GM19023 (cell line): ENCODE data around the gene PI16.
"Not testable (repeated sequence)": the region's sequence is repeated elsewhere in the genome, so short reads cannot be mapped to it uniquely, and the experiment has no call there.

Experiments
- ATAC-seq: cut with Tn5 transposase; IDR thresholded peaks from one replicate; pipeline ENCODE4 v1.9.1; 2021; ENCODE audit warnings: mild to moderate bottlenecking, moderate library complexity; ENCODE audit not compliant: unreplicated experiment

The PI16 gene

DNA sequence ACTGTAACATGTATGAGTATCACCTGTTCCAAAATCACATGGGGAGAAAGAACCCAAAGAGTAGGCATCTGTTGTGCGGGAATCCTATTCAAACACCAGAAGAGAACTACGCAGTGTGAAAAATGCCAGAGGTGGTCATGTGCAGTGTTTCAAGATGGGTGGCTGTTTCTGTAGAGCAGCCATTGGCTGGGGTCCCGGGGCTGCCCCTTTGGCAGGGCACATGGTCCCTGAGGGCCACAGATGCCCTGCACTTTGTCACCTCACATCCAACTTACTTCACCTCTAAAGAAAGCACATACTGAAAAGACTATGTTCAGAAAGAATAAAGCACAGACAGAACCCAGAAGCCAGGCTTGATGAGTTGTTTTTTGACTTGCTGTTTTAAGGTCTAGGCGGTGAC lies 19.1 kb downstream of the PI16 start:
- no peak for ATAC-seq

DNA sequence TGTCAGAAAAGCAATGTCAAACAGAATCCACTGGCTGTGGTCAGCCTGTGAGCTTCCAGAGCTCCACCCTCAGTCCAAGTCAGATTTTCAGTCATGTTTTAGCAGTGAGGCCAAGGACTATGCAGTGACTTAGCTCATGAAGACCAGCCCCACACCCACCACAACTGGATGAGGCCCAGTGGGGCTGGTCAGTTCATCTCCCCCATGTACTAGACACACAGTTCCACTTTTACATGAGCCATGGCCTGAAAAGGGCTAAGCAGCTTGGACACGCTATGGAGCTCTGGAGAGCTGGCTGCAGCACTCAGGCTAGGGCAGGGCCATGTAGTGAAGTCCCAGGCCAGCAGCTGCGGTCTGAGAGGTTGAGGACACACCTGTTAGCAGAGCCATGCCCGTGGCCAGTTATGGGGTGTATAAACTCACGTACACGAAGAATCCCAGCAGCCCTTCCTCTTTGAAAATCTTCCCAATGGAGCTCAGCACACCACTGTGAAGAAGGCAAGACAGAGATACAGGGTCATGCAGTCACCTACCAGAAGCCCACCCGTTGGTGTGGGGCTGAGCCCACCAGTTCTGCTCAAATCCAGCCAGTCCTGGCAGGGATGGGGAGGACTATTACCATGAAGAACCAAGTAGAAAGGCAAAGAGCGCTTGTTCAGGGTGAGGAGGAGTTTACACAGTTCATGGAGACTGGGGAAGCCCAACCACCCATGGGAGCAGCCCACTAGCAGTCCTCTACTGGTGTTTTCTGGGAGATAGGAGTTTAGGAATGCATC lies 20.9 kb downstream of the PI16 start:
- no peak for ATAC-seq

DNA sequence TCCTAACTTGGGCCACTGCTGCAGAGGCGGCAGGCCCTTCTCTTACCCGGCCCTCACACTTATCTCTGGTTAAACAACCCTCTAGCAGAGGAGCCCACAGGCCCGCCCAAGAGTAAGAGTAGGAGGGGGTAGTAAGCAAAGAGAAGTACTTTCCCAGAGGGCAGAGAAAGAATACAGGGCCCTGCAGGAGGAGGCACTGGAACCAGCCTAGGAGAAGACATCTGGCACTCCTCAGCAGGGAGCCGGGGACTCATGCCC lies 21.4 kb downstream of the PI16 start:
- no peak for ATAC-seq

DNA sequence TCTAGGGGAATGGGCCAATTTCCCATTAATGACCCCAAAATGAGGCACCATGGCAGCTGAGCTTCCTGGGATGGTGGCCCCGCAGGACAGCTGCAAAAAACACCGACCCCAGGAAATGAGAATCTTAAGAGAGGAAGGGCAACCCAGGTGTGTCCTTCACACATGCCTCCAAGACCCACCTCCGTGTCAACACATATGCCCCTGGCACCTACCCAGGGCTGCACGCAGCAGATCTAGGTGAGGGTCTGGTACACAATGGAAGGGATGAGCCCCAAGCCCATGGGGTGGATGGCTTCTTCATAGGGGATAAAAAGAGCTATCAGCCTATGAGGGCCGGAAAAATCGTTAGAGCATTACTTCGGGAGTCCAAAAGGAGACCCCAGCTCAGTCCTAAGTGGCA lies 22.0 kb downstream of the PI16 start:
- no peak for ATAC-seq

DNA sequence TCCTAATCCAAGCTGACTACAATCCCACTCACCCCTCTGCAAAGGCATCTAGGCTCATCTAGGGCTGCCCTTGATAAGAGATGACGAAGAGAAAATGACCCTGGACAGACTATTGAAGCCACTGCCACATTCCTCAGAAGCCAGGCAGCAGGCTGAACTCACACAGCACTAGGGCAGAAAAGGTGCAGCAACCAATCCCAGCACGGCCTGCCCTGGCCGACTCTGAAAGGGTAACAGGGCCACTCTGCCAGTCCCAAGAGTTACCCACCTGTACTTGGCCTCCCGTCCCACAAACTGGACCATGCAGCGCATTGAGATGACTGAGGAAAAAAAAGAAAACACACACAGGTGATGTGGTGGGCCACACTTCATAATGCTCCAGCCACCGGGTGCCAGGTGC lies 22.4 kb downstream of the PI16 start:
- no peak for ATAC-seq

DNA sequence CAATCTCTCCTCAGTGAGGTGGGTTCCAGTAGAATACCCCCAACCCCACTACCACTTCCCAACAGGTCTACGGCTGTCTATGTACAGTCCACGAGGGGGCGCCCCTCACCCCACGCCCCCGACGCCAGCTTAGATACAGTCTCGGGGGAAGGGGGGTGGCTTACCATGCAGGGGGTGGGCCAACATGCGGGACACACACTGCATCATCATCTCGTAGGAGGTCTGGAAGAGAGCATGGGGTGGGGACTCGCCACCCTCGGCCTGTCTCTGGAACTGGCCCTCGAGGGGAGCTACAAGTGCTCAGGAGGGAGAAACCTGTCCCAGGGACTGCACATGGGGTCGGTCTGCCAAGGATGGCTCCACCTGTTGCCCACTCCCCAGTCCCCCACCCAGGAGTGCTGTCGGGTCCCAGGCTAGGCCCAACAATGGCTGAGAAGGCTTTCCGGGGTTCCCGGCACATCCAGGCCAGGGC lies 23.0 kb downstream of the PI16 start:
- ATAC-seq, result no peak

DNA sequence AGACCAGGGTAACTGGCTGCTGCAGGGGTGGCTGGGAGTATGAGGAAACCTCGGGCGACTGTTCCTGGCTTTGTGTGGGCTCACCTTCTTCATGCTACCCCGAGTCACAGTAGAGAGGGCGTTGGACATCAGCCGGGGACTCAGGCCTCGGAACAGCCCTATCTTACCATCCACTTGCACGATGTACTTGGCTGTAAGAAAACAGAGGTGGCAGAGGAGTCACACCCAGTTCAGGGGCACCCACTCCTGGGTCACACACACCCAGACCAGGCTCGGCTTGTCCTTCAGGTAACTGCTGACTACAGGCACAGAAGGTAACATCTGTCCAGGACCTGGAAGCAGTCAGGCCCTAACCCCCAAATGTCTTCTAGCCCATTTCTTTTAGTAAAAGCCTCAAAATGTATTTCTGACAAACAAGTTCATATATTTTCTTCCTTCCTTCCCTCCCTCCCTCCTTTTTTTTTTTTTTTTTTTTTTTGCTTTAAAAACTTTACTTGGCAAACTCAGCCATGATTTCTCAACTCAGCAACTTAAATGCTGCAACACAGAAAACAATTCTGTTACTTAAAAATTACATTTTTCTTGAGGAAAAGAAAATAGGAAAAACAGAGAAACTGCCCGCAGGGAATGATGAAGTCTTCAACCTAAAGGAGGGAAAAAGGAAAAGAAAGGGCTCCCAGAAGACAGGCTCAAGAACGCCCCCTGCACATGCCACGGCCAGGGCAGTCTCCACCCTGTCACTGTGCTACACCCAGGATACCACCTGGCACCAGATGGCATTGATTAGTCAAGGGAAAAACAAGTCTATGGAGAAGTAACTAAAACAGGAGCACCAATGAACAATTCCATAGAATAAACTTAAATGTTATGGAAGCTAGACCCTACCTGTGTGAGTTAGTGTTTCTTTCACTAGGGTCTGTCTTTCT lies 24.1 kb downstream of the PI16 start:
- ATAC-seq, result no peak

DNA sequence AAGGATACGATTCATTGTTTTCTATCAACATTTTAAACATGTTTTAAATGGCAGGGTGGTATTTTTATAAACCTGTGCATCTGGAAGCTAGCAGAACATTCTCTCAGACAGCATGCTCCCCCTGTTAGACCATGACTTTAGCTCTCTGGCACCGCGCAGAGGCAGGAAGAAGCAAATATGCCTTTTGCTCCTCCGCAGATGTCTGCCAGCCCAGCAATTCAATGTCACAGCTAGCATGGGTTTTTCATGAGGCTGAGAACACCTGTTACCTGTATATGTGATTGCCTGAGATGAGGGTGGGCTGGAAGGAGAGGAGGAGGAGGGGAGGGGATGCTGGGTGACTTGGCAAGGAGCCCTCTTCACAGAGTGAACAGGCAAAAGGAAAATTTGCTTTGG lies 24.8 kb downstream of the PI16 start:
- no peak for ATAC-seq

DNA sequence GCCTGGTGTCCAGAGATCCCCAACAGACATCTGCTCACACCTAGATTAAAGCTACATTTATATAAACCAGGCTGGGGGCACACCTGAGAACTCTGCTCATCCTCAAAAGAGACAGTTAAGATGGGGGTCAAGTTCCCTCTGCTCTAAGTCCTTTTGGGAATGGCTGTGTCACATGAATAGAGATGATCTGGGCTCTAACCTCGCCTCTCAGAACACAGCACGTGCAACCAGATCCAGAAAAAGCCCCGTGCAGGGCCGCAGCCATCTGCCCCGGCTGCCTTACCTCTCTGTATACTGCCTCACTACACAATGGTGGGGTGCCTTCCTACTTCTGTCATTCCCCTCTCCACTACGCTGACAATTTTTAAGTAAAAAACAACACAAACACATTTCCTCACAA lies 25.6 kb downstream of the PI16 start:
- no peak for ATAC-seq

DNA sequence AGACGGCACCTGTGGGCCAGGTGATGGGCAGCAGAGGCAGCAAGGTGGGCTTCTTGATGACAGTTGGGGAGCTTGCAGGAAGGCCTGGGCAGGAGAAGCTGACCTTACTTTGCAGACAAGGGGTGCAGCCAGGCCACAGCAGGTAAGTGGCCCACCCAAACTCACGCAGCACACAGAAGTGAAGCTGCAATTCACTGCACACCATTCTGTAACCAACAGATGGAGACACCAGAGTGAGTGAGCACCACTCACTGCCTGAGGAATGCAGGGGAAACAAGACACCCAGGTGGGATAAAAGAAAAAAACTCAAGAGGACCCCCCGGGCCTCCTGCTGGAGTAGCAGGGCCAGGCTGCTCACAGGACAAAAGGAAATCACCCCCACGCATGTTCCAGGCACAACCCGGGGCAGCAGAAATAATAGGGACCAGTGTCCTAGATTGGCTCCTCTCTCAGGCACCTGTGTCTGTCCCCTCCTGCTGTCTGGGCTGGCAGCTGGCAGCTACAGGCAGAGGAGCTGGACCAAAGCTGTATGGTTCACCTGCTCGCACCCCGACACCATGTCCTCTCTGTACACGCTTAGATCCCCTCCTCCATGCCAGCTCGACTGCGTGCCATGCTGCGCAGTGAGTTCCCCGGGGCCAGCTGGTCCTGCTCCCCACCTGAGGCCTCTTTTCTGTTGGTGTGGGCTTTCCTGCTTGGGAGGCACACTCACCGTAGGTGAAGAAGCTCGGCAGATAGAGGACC lies 26.5 kb downstream of the PI16 start:
- no peak for ATAC-seq

DNA sequence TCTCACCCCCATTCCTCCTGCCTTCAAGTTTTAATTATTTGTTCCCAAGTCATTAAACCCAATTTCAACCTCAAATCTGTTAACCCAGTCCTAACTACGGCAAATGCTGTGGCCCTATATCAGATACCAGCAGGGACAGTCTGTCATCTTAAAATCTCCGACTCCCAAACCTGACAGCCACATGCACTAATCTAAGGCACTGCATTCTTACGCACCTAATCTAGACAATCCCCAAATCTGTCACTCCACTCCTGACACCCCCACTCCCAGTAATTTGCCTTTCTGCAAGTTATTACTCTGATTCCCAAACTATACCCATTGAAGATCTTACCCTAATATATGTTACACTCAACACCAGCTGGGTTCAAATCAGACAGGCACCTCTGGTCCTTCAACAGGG lies 29.0 kb downstream of the PI16 start:
- no peak for ATAC-seq

DNA sequence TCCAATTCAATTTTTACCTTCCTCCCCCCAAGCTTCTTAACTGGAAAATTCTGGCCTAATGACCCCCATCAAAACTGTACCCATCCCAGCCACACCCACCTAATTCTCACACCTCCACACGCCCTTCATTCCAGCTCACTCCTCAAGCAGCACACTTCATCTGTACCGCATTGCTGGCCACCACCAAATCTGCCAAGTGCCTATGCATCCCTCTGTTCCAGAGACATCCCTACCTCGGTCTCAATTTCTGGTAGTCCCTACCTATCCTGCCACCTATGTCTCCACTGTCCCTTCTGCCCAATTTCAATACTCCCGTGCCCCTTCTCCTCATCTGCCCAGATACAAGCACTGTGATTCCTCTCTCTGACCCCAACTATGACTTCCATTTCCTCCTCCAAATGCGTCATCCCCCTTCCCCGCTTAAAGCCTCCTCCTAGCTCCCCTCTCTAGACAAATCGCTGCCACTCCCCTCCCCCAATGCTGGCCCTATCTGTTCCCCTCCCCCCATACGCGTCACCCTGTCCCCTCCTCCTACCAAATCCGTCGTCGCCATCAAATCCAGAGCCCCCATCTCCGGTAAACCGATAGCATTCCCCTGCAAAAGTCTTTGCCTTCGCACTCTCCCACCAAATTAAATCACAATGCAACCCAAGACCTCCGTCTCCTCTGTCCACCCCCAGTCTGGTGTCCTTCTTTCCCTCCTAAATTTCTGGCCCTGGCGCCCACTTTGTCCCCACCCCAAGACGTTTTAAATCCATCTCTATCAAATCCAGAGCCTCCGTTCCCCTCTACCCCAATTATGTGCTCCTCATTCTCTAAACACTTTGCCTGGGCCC lies 30.3 kb downstream of the PI16 start:
- ATAC-seq, result no peak

DNA sequence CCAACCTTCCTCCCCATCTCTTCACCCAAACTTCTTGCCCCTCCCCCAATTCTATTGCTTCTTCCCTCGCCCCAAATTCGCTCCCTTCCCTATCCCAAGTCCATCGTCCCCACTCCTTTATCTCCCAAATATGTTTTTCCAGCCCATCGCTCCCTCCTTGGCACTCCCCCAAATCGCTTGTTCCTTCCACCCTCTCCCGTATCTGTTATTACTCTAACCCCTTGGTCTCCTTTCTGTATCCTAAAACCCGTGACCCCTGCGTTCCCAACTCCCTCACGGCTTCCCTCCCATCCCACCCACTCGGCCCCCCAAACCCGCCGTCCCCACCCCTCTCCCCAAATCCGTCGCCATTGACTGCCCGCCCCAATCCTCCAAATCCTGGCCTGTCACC lies 30.9 kb downstream of the PI16 start:
- no peak for ATAC-seq

DNA sequence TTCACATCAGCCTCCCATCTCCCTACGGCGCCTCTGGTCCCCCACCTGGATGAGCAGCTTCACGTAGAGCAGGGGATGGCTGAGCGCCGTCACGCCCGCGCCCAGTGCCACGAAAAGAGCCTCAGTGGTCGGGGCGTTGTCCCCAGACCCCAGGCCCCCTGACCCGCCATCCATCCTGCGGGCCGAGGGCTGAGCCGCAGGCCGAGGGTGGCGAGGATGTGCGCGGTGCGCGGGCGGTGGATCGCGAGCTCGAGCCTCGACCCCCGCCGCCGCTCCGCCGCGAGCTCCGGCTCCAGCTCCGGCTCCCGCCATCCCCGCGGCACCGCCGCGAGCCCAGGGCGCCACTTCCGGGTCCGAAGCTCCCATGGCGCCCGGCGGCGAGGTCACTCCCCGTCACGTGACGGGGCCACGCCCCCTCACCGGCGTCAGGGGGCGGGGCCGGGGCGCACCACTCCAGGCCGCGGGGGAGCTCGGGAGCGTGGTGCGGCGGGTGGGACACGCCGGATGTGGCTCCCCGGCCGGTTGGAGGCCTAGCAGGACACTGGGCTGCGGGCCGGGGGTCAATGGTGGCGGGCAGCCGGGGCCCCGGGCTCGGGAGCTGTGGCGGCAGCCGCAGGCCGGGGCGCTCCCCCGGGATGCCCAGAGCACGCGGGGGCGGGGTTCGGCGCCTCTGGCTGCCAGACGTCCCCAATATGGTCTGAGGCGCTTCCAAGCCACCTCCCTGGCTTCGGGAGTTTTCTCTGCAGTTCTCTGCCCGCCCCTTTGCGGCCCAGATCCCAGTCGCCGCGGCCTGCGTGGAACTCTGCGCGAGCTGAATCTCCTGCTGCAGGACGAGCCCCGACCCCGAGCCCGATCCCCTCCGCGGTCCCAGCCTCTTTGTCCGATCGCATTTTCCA lies 31.5 kb downstream of the PI16 start, which contains the start of gene MTCH1:
TSS of gene MTCH1 (minus strand) at position 389 of the 896 bp plus-strand sequence. CDS start at position 366, 23 bp downstream.
- ATAC-seq, result peak; percentile 84

DNA sequence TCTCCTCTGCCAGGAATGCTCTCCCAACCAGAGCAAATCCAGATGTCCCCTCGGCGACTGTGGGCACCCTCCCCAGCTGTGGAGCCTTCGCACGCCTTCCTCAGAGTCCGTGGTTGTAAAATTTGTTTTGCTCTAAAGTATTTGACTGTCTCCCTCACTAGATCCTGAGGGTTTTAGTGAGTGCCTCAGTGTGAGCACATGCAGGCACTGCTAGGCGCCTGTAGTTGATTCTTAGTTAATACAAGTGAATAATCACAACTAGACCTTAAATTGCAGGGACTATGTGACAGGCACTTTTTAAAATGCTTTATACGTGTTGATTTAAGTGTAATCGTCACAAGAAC lies 32.1 kb downstream of the PI16 start:
- ATAC-seq, result no peak

DNA sequence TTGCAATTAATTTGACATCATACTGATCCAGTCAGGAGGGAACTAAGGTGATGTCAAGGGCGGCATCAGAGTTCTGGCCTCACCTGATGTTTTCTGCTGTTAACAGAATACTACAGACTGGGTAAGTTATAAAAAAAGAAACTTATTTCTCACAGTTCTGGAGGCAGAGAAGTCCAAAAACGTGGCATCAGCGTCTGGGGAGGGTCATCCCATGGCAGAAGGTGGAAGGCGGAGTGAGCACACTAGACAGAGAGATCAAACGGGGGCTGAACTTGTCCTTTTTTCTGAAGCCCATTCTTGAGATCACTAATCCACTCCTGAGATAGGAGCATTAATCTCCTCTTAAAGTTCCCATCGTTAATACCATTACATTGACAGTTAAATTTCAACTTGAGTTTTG lies 34.7 kb downstream of the PI16 start:
- ATAC-seq, result no peak

DNA sequence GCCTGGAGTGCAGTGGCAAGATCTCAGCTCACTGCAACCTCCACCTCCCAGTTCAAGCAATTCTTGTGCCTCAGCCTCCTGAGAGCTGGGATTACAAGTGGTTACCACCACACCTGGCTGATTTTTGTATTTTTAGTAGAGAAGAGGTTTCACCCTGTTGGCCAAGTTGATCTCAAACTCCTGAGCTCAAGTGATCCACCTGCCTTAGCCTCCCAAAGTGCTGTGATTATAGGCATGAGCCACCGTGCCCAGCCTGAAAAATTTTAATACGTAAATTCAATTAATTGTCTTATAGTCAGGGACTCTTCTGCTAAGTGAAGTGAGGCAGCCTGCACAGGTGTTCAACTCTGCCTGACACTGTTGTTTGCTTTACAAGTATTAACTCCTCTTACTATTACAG lies 35.9 kb downstream of the PI16 start:
- ATAC-seq, result not testable (repeated sequence)

DNA sequence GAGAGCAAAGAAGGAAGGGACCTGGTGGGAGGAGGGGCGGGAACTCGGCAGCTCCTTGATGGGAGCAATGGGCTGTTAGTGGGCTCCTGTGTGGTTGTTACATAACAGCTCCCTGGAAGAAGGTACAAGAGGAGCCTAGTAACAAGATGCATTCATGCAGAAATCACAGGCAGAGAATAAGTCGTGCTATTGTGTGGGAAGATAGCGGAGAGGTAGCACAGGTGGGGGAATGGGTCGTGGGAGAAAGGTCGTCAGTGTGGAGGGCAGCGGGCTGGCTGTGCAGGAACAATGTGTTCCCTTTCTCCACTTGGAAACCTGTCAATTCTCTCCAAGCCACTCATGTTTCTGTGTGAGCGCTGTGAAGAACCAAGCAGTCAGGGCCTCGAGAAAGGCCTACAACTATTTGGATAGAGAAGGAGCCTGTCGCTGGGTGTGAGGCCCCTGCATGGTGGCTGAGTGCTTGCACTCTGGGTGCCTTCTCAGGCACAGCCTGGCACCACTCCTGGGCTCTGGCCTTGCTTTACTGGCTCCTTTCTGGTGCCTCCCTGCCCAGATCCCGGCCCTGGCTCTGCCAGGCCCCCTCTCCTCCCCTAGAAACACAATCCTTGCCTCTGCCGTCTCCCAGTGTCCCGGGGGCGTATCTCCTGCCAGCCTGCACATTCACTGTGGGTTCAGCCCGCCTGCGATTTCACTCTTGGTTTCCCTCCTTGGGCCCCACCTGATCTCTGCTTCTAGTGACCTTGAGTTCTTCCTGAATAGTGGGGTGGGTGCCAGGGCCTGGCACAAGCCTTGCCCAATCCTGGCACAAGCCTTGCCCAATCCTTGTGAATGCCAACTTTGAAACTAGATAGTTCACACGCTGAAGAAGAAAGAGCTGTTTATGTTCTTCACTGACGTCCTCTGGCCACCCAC lies 43.5 kb downstream of the PI16 start:
- ATAC-seq, result no peak

DNA sequence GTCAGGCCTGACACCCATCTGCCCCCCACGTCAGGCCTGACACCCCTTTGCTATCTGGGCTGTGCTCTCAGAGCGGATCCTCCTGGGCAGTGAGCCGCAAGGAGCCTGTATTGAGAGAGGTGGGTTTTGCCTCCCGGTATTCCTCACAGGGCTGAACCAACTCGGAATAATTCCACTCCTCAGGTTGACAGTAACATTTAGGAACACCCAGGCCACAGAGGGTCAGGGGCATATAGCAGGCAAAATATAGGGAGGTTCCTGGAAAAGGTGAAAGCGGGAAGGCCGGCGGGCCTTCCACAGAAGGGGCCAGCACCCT lies 44.1 kb downstream of the PI16 start:
- ATAC-seq, result no peak
